Activated CD4-positive, alpha-beta T cell treated with anti-CD3 and anti-CD28 coated beads for 24 hours (primary cell): ENCODE results near the gene PDCD1.
"Not testable (repeated sequence)": the region's sequence is repeated elsewhere in the genome, so short reads cannot be mapped to it uniquely, and the experiment has no call there.

Experiments used
- DNase-seq, 2 donors: peaks; one replicate each; pipeline ENCODE4 v3.0.0-alpha.2; 2020; ENCODE audit warnings: low read depth in 2 of 2

PDCD1 gene

GRCh38 chr2:241877989-241878970 lies 19.6 kb upstream of the PDCD1 start:
- peak; percentile 67 to 69 for DNase-seq

DNA sequence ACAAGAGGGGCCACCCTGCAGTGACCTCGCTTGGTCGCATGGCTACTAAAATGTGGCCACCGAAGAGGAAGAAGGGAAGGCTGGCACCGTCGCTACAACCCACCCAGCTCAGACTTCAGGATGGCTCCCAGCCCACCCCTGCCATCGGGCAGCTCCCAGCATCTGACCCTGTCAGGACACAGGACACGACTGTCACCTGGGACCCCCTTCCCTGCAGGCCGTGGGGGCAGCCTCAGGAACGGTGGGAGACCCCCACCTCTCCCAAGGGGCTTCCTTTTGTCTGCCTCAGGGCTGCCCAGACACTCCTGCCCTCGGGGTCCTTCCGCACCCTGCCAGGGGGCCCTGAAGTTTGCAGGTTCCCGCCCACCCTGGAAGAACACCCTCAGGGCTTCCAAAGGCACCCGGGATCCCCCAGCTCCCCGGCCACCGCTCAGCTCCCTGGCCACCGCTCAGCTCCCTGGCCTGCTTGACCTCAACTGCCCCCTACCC lies 18.5 kb upstream of the PDCD1 start:
- DNase-seq: no peak

DNA sequence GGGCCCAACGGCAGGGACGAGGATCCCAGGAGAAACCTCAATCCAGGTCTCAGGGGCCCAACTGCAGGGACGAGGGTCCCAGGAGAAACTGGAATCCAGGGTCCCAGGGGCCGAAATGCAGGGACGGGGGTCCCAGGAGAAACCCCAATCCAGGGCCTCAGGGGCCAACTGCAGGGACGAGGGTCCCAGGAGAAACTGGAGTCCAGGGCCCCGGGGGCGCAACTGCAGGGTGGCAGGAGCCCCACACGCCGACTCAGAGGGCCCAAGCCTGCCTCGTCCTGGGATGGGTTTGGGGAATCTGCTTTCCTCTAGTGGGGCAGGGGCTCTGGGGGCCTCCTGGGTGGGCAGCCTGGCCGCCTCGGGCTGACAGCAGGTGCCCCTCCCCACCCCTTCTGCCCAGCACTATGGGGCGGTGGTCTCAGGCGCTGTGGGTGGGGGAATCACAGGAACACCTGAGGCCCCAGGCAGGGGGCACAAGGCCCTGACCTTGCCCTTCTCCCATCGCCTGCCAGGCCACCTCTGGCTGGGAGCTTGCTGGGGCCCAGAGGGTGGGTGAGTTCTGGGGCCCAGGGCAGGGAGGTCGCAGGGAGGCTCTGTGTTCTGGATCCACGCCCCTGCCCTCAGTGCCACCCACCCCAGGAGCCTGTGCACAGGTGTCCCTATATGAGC lies 18.0 kb upstream of the PDCD1 start:
- DNase-seq: no peak

DNA sequence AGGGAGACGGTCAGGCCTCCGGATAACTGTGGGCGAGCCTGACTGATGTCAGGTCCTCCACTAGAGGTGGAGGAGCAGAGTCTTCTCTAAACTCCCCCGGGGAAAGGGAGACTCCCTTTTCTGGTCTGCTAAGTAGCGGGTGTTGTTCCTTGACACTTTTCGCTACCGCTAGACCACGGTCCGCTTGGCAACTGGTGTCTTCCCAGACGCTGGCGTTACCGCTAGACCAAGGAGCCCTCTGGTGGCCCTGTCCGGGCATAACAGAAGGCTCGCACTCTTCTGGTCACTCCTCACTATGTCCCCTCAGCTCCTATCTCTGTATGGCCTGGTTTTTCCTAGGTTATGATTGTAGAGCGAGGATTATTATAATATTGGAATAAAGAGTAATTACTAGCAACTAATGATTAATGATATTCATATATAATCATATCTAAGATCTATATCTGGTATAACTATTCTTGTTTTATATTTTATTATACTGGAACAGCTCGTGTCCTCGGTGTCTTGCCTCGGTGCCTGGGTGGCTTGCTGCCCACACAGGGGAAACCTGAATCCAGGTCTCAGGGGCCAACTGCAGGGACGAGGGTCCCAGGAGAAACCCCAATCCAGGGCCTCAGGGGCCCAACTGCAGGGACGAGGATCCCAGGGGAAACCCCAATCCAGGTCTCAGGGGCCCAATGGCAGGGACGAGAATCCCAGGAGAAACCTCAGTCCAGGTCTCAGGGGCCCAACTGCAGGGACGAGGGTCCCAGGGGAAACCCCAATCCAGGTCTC lies 17.2 kb upstream of the PDCD1 start:
- not testable (repeated sequence) for DNase-seq

DNA sequence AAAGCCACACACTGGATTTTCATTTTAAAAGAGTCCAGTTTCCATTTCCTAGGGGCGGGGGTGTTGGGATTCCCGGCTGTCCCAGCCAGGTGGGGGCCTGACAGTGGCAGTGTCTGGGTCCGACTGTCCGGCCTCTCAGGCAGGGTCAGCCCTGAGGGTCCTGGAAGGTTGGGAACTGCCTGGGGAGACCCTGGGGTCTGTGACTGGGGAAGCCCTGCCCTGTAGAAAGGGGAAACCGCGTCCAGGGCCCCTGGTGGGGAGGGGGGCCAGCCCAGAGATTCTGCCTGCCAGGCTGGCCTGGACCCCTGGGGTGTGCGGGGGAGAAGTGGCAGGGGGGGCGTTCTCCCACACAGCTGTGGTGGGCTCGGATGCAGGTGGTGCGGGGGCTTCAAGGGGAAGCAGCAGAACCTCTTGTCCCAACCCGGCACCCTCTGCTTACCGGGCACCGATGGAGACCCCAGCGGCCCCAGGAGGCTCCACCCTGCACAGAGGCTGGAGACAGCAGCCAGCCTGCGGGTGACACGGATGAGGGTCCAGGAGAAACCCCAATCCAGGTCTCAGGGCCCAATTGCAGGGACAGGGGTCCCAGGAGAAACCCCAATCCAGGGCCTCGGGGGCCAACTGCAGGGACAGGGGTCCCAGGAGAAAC lies 15.7 kb upstream of the PDCD1 start:
- DNase-seq: no peak

- no peak for DNase-seq
Observed at GRCh38 chr2:241873803-241874110, 15.1 kb upstream of the PDCD1 start.

GRCh38 chr2:241873081-241873802 lies 14.5 kb upstream of the PDCD1 start:
- DNase-seq: no peak

DNA sequence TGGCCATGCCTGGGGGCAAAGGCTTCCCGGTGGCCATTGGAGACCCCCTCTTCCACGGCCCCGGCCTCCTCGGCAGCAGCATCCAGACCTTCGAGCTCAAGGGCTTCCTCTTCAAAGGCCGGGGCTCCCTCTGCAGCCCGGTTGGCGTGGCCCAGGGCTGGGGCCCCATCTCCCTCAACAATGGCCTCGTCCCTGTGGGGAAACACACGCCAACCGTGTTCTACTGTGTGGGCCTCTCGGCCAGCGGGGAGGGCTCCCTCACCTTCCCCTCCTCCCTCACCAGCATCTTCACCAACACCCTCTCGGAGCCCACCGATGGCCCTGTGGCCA lies 13.6 kb upstream of the PDCD1 start:
- no peak for DNase-seq

DNA sequence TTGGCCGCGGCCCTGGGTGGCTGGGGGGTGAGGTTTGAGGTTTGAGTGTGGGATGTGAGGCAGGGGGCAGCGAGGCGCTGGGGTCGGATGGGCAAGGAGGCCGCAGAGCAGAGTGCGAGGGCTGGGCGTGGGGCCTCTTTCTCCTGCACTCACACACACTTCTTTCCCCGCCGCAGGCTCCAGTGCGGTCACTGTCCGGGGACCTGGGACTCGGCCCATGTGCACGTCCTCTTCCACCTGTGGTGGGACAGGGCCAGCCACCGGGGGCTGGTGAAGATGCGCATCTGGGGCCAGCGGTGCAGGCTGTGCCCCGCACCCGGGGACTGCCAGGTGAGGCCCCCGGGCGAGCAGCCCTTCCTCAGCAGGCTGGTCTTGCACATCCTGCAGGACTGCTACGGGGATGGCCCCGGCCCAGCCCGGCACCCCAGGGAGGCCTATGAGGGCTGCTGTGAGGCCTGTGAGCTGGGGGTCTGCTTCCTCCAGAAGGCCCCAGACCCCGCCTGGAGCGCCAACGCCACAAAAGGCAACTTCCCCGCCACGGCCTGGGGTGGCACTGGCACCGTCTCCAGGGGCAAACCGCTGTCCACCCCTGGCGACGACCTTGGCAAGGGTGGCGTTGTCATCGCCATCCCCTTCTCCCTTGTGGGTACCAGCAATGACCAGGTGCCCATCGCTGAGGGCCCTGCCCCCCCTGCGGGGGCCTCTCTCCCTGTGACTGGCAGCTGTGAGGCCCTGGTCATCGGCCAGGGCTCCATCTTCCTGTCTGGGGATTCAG lies 13.0 kb upstream of the PDCD1 start:
- DNase-seq: no peak

- no peak for DNase-seq
Observed at GRCh38 chr2:241870611-241871537, 12.2 kb upstream of the PDCD1 start.

GRCh38 chr2:241870081-241870541 lies 11.4 kb upstream of the PDCD1 start:
- no peak for DNase-seq

- no peak for DNase-seq
Observed at GRCh38 chr2:241869087-241869961, 10.6 kb upstream of the PDCD1 start, which contains the start of gene RTP5. TSS of gene RTP5 (plus strand) at chr2:241869729. CDS start at chr2:241869757, 28 bp downstream.

- DNase-seq: no peak
Observed at GRCh38 chr2:241868661-241869081, 10.0 kb upstream of the PDCD1 start.

DNA sequence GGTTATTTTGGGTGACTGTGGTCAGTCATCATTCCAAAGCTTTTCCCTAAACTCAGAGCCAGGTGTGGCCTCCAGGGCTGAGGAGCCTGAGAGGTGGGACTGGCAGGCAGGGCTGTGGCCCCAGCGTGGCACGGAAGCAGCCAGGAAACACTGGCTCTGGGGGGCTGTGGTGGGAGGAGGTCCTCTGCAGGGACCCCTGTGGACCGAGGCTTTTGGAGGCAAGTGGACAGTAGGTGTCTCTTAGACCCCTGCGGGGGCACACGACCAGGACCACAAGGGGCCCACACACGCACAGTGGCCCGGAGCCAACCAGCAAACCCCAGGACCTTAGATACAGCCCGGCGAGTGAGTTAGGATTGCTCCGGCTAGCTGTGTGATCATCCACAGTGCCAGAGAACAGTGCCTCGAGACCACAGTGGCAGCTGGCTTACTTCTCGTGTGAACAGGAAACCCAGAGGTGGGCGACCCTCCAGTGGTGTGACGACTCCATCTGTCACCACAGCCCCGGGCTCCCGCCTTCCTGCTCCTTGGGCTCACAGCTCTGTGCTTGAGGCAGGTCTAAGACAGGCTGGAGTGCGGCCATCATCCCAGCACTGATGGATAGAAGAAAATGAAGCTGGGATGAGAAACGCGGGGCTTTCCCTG lies 9.2 kb upstream of the PDCD1 start:
- DNase-seq: no peak

DNA sequence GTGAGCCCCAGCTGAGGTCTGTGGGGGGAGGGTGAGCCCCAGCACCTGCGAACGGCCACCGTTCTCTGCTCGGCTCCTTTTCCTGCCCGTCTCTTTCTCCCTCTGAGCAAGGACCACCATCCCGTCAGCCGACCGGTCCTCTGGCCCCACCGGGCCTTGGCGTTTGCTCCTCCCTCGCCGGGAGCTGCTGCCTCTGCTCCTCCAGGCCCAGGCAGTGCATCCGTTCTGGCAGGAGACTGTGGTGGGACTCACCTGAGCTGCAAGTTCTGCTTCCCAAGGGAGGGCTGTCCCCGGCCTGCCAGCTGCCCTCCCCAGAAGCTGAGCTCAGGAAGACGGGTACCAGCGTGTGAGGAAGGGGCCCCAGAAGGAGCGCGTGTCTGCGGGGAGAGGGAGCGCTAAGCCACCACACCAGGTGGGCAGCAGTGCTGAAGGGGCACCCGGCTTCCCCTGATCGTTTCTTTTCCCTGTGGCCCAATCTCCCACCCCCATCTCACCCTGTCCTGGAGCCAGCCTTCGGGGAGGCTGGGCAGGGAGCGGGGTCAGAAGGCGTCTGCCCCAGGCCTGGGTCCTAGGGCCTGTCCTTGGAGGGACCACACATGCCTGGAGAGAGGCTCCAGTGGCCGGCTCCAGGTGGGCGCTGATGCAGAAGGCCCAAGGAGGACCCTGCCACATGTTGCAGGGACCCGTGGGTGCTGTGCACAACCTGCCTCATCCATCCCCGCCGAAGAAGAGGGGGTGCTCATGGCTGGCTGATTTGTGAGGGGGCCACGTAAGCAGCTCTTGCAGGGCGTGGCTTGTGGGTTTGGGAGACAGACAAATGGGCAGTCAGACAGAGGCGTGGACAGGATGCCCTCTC lies 8.3 kb upstream of the PDCD1 start:
- DNase-seq: no peak

- no peak for DNase-seq
Observed at GRCh38 chr2:241865957-241866789, 7.5 kb upstream of the PDCD1 start.
